IMR-90 (cell line): Measurements from ENCODE around the gene SPDYE8. TPM values are rescaled to one million over a fixed set of nuclear protein-coding genes. Genes with fewer than 3 reads are reported as not detected.
A peak's percentile ranks its signal among the peaks of the same experiment; 100 is the strongest.
"Not testable (repeated sequence)": the region's sequence is repeated elsewhere in the genome, so short reads cannot be mapped to it uniquely, and the experiment has no call there.

Source experiments
- ATAC-seq: fragments of 200-7000 bp; cut with Tn5 transposase; 2 replicates; pipeline ENCODE4 v1.9.1; 2020; ENCODE audit warnings: low read depth, mild to moderate bottlenecking, moderate library complexity
- BruUV-seq: library from RNA; stranded (reverse); fragments of 400-500 nt; replicated peaks from 2 replicates; lab custom pipeline; 2021; lab: Mats Ljungman, UMichigan
- CTCF ChIA-PET: fragments of 300-600 bp; formaldehyde crosslinking; extraction: SDS; loops from one replicate; lab custom pipeline; 2021; ENCODE audit warnings: antibody characterized with exemption; lab: Yijun Ruan, JAX
- POLR2A ChIA-PET: fragments of 300-600 bp; sonication (Branson Sonifier 250); formaldehyde crosslinking; loops from one replicate; lab custom pipeline; 2022; ENCODE audit warnings: antibody characterized with exemption; ENCODE audit not compliant: unreplicated experiment; lab: Charles Lee
- DNase-seq: peaks from one replicate; pipeline ENCODE4 v3.0.0; 2013
- H2AFZ ChIP-seq: replicated peaks from 2 replicates; pipeline ENCODE3; 2013; ENCODE audit warnings: low read length, mild to moderate bottlenecking; ENCODE audit not compliant: poor library complexity
- H2AK5ac ChIP-seq: 2 replicates; pipeline ENCODE4 v1.6.1; 2013; ENCODE audit warnings: low read depth, low read length, inconsistent platforms
- H2AK9ac ChIP-seq: replicated peaks from 2 replicates; pipeline ENCODE3; 2013; ENCODE audit warnings: mild to moderate bottlenecking, low read depth, low read length, moderate library complexity; ENCODE audit not compliant: poor library complexity
- H2BK120ac ChIP-seq: 2 replicates; pipeline ENCODE4 v1.6.1; 2013; ENCODE audit warnings: low read depth, low read length, inconsistent platforms
- H2BK15ac ChIP-seq: 3 replicates; pipeline ENCODE4 v1.6.1; 2013; ENCODE audit warnings: low read depth, low read length, inconsistent platforms
- H2BK20ac ChIP-seq: 2 replicates; pipeline ENCODE4 v1.6.1; 2013; ENCODE audit warnings: low read depth, mild to moderate bottlenecking, inconsistent platforms, low read length, moderate library complexity
- H2BK5ac ChIP-seq: 2 replicates; pipeline ENCODE4 v1.6.1; 2013; ENCODE audit warnings: mild to moderate bottlenecking, low read depth, low read length, inconsistent platforms; ENCODE audit not compliant: poor library complexity, severe bottlenecking
- H3K14ac ChIP-seq: replicated peaks from 2 replicates; pipeline ENCODE4 v1.6.1; 2013; ENCODE audit warnings: low read depth, low read length, inconsistent platforms
- H3K18ac ChIP-seq: 2 replicates; pipeline ENCODE4 v1.6.1; 2013; ENCODE audit warnings: low read depth, low read length, control low read depth
- H3K23ac ChIP-seq: 2 replicates; pipeline ENCODE4 v1.6.1; 2013; ENCODE audit warnings: low read depth, low read length, inconsistent platforms
- H3K27ac ChIP-seq: 2 replicates; pipeline ENCODE4 v1.5.1; 2013; ENCODE audit warnings: mild to moderate bottlenecking, control low read depth, low read length; ENCODE audit not compliant: insufficient read depth
- H3K27me3 ChIP-seq: 2 replicates; pipeline ENCODE4 v1.6.1; 2013; ENCODE audit warnings: low read length; ENCODE audit not compliant: control insufficient read depth, insufficient read depth
- H3K36me3 ChIP-seq: 2 replicates; pipeline ENCODE4 v1.6.1; 2013; ENCODE audit warnings: low read length, mixed read lengths; ENCODE audit not compliant: control insufficient read depth, insufficient read depth
- H3K4ac ChIP-seq: 2 replicates; pipeline ENCODE4 v1.6.1; 2013; ENCODE audit warnings: low read depth, low read length, inconsistent platforms
- H3K4me1 ChIP-seq: 2 replicates; pipeline ENCODE4 v1.6.1; 2013; ENCODE audit warnings: low read length, mixed read lengths; ENCODE audit not compliant: control insufficient read depth, insufficient read depth
- H3K4me2 ChIP-seq: 2 replicates; pipeline ENCODE4 v1.6.1; 2013; ENCODE audit warnings: low read depth, mild to moderate bottlenecking, control low read depth, low read length, moderate library complexity
- H3K4me3 ChIP-seq: 2 replicates; pipeline ENCODE4 v1.5.1; 2013; ENCODE audit warnings: low read depth, mild to moderate bottlenecking, control low read depth, low read length, moderate library complexity; ENCODE audit not compliant: insufficient read depth
- H3K56ac ChIP-seq: 2 replicates; pipeline ENCODE4 v1.6.1; 2013; ENCODE audit warnings: low read length, inconsistent platforms; ENCODE audit not compliant: insufficient read depth; ENCODE audit errors: extremely low read depth
- H3K79me1 ChIP-seq, 2 experiments: 2 replicates each; pipeline ENCODE4 v1.6.1; 2013; ENCODE audit warnings: low read length in 2 of 2, inconsistent platforms in 1 of 2, low read depth in 1 of 2
- H3K9ac ChIP-seq: 2 replicates; pipeline ENCODE4 v1.6.1; 2013; ENCODE audit warnings: low read depth, low read length, control low read depth
- H3K9me1 ChIP-seq: 2 replicates; pipeline ENCODE4 v1.6.1; 2013; ENCODE audit warnings: low read length, inconsistent platforms; ENCODE audit not compliant: insufficient read depth
- H3K9me3 ChIP-seq: 2 replicates; pipeline ENCODE4 v1.6.1; 2013; ENCODE audit warnings: low read length; ENCODE audit not compliant: control insufficient read depth, insufficient read depth
- H4K20me1 ChIP-seq: 2 replicates; pipeline ENCODE4 v1.6.1; 2013; ENCODE audit warnings: low read length, inconsistent platforms; ENCODE audit not compliant: insufficient read depth
- H4K5ac ChIP-seq: 2 replicates; pipeline ENCODE4 v1.6.1; 2013; ENCODE audit warnings: mild to moderate bottlenecking, low read depth, low read length, control low read depth
- H4K8ac ChIP-seq, 2 experiments: 2 replicates each; pipeline ENCODE4 v1.6.1; 2013; ENCODE audit warnings: low read depth in 2 of 2, low read length in 2 of 2, control low read depth in 1 of 2, inconsistent platforms in 1 of 2
- H4K91ac ChIP-seq: 2 replicates; pipeline ENCODE4 v1.6.1; 2013; ENCODE audit warnings: low read depth, low read length, inconsistent platforms; ENCODE audit not compliant: insufficient read depth
- POLR2A ChIP-seq: IDR thresholded peaks from 2 replicates; pipeline ENCODE4 v1.6.1; 2012; ENCODE audit warnings: mild to moderate bottlenecking, low read depth, low read length
- WGBS, 2 experiments: methylation state at CpG; one replicate each; pipeline versions ENCODE4 v1.1.5 to v1.1.7; 2013; ENCODE audit warnings: missing lambda C conversion rate in 2 of 2; ENCODE audit not compliant: insufficient read length in 1 of 2; ENCODE audit errors: extremely low coverage in 2 of 2; 5-methylcytosine and 5-hydroxymethylcytosine counted together
- dilution Hi-C: fragments of 300-500 bp; cut with HindIII; formaldehyde crosslinking; loops from one replicate; pipeline ENCODE4 v1.14.3; 2018; ENCODE audit warnings: low sequenced_read_pairs; ENCODE audit not compliant: unreplicated experiment
- in situ Hi-C: fragments of 300-500 bp; cut with MboI; formaldehyde crosslinking; loops from 3 replicates; pipeline ENCODE4 v1.14.3; 2019; ENCODE audit warnings: low sequenced_read_pairs, inconsistent platforms, mixed read lengths
- intact Hi-C: fragments of 100-400 bp; cut with micrococcal nuclease; formaldehyde crosslinking; loops from 2 replicates; pipeline ENCODE4 v1.10.0; 2022
- polyA plus RNA-seq, 3 experiments: library from polyadenylated mRNA; depleted of rRNA; stranded (reverse); fragments of >200 nt; gene quantifications; 2 replicates each; pipeline ENCODE4 v1.2.3, GENCODE V29; 2012; ENCODE audit warnings: low replicate concordance in 1 of 3
- total RNA-seq: library from RNA; depleted of rRNA; stranded (reverse); fragments of >200 nt; gene quantifications from 2 replicates; pipeline ENCODE4 v1.2.3, GENCODE V29; 2012

The SPDYE8 gene
- total and polyA plus RNA-seq, 2 of the 4 experiments (the other 2 are of a cell fraction) = not detected

DNA sequence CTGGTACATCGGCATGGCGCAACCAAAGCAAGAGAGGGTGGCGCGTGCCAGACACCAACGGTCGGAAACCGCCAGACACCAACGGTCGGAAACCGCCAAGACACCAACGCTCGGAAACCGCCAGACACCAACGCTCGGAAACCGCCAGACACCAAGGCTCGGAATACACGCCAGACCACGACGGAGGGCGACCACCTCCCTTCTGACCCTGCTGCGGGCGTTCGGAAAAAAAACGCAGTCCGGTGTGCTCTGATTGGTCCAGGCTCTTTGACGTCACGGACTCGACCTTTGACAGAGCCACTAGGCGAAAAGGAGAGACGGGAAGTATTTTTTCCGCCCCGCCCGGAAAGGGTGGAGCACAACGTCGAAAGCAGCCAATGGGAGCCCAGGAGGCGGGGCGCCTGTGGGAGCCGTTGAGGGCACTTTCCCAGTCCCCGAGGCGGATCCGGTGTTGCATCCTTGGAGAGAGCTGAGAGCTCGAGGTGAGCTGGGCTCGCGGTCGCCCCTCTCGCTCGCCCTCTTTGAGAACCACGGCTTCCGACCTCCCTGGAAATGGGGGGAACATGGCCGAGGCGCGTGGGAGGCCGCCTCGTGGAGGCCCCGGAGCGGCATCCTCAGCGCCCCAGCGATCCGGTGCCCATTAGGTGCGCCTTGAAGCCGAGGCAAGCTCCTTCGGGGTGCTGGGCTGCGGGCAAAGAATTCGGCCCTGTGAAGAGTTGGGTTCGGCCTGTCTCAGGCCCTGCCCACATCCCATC is 23.7 kb downstream of the SPDYE8 start:
- H4K5ac ChIP-seq = 0 out of 2 replicates have a peak overlapping the region, but pooled peaks have one; percentile 6
- H4K20me1 ChIP-seq, intact Hi-C loops, H2AK9ac ChIP-seq, H3K9me3 ChIP-seq, H3K23ac ChIP-seq, CTCF ChIA-PET, H3K27me3 ChIP-seq, H2BK15ac ChIP-seq, BruUV-seq, dilution Hi-C loops, H2BK20ac ChIP-seq, in situ Hi-C loops, H3K36me3 ChIP-seq, H3K79me1 ChIP-seq, H2AK5ac ChIP-seq, POLR2A ChIA-PET, H3K9me1 ChIP-seq, H3K4me1 ChIP-seq, H3K18ac ChIP-seq: not testable (repeated sequence)
- peak; percentile 88 for ATAC-seq
- H3K4me3 ChIP-seq = peak overlapping the region; percentile 97
- H2BK120ac ChIP-seq = 0 out of 2 replicates have a peak overlapping the region, but pooled peaks have one; percentile 48
- DNase-seq = peak; percentile 71
- peak overlapping the region; percentile 55; the same call in 1 of the 2 replicates for H4K91ac ChIP-seq
- 0 out of 2 replicates have a peak overlapping the region, but pooled peaks have one; percentile 72 for H3K14ac ChIP-seq
- 0 out of 2 replicates have a peak overlapping the region, but pooled peaks have one; percentile 26 for H3K56ac ChIP-seq
- peak overlapping the region; percentile 77; the same call in 1 of the 2 replicates for H3K4me2 ChIP-seq
- peak; percentile 85 for TF ChIP-seq POLR2A
- peak overlapping the region; percentile 75 for H3K27ac ChIP-seq
- peak overlapping the region in 1 of 2 experiments; percentile 72; a peak in 1 of 4 replicates for H4K8ac ChIP-seq
- 0% methylated on average over 9 of the region's 66 CpGs; no CpG with 5 or more reads in 1 of the 2 experiments for WGBS, 2 experiments
- peak overlapping the region; percentile 79 for H3K4ac ChIP-seq
- peak overlapping the region; percentile 87 for H2AFZ ChIP-seq
- peak overlapping the region; percentile 74 for H3K9ac ChIP-seq
- peak overlapping the region; percentile 90 for H2BK5ac ChIP-seq

GRCh38 chr7:73005356-73005692 is 24.2 kb downstream of the SPDYE8 start:
- H3K9ac ChIP-seq, H2AK5ac ChIP-seq, H2BK120ac ChIP-seq, in situ Hi-C loops, CTCF ChIA-PET, H3K14ac ChIP-seq, H3K36me3 ChIP-seq, H4K5ac ChIP-seq, H3K18ac ChIP-seq, H2AK9ac ChIP-seq, H3K23ac ChIP-seq, H2BK15ac ChIP-seq, POLR2A ChIA-PET, H3K4me1 ChIP-seq, H3K4me2 ChIP-seq, H2BK20ac ChIP-seq, H4K8ac ChIP-seq, intact Hi-C loops, H3K79me1 ChIP-seq, H4K91ac ChIP-seq, dilution Hi-C loops, H3K9me3 ChIP-seq, H4K20me1 ChIP-seq, H3K56ac ChIP-seq, H3K4ac ChIP-seq, DNase-seq, H3K27me3 ChIP-seq, H3K9me1 ChIP-seq: not testable (repeated sequence)
- Histone ChIP-seq H3K4me3 (peak overlapping the region; percentile 97), H2BK5ac (peak overlapping the region; percentile 90), H2AFZ (peak overlapping the region; percentile 87), H3K27ac (peak overlapping the region; percentile 75; the same call in 1 of the 2 replicates)
- peak; percentile 92 for ATAC-seq
- TSS peak; percentile 89 for BruUV-seq
- WGBS, 2 experiments = no CpG with 5 or more reads among the region's 30 CpGs
